Measurements from ENCODE around the gene GPATCH1. TPM values are rescaled to one million over a fixed set of nuclear protein-coding genes. Genes with fewer than 3 reads are reported as not detected.
"Not testable (repeated sequence)": the region's sequence is repeated elsewhere in the genome, so short reads cannot be mapped to it uniquely, and the experiment has no call there.

The GPATCH1 gene
- total RNA-seq, 4 donors from 2014 or later: 9.1 to 11.6 (median 10.0) TPM

GRCh38 chr19:33150852-33151518 is 70.0 kb downstream of the GPATCH1 start:
- Histone ChIP-seq H3K4me1 (no peaks in the 10 kb centered on the region), H3K27ac (no peak overlapping the region), H3K27me3 (no peaks in the 10 kb centered on the region), H3K4me3 (replicated peaks in 1 of 3) (no peak overlapping the region), H3K9me3 (no peaks in the 10 kb centered on the region), H3K36me3 (no peaks in the 10 kb centered on the region)
- TF ChIP-seq CTCF (IDR thresholded peaks at IDR 0.05) (no peak), POLR2A (IDR thresholded peaks at IDR 0.05) (no peak)
- no peak for DNase-seq
- intact Hi-C loops (cut with DNase I): no loop called here
- 69 to 79% methylated on average over 8 to 11 of the region's 14 CpGs for WGBS, 2 donors

DNA sequence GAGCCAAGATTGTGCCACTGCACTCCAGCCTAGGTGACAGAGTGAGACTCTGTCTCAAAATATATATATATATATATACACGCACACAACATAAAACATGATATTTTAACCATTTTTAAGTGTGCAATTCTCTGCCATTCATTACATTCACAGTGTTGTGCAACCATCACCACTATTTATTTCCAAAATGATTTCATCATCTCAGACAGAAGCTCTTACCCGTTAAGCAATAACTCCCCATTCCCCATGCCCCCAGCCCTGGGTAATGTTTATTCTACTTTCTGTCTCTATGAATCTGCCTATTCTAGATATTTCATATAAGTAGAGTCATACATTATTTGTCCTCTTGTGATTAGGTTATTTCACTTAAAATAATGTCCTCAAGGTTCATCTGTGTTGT is 71.2 kb downstream of the GPATCH1 start:
- H3K9me3 ChIP-seq: no peaks in the 10 kb centered on the region
- intact Hi-C loops (cut with DNase I): no loop called here
- WGBS, 2 donors: 81 to 85% methylated on average over 2 of the region's 2 CpGs
- no peak overlapping the region for H3K4me3 ChIP-seq (replicated peaks in 1 of 3)
- H3K36me3 ChIP-seq: no peaks in the 10 kb centered on the region
- no peak overlapping the region for H3K27ac ChIP-seq
- H3K27me3 ChIP-seq: no peaks in the 10 kb centered on the region
- H3K4me1 ChIP-seq: no peaks in the 10 kb centered on the region
- DNase-seq: no peak
- TF ChIP-seq CTCF (IDR thresholded peaks at IDR 0.05): no peak
- no peak for TF ChIP-seq POLR2A (IDR thresholded peaks at IDR 0.05)

- H3K9me3 ChIP-seq; H3K27me3 ChIP-seq; intact Hi-C loops (cut with DNase I); H3K27ac ChIP-seq; DNase-seq; H3K36me3 ChIP-seq; H3K4me3 ChIP-seq (replicated peaks in 1 of 3); H3K4me1 ChIP-seq: not testable (repeated sequence)
- WGBS, 2 donors: 88 to 90% methylated on average over 4 of the region's 4 CpGs
Observed at GRCh38 chr19:33152625-33153024, 71.6 kb downstream of the GPATCH1 start.

DNA sequence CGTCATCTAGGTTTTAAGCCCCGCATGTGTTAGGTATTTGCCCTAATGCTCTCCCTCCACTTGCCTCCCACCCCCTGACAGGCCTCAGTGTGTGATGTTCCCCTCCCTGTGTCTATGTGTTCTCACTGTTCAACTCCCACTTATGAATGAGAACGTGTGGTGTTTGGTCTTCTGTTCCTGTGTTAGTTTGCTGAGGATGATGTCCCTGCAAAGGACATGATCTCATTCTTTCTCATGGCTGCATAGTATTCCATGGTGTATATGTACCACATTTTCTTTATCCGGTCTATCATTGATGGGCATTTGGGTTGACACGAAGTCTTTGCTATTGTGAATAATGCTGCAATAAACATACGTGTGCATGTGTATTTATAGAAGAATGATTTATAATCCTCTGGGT is 73.3 kb downstream of the GPATCH1 start:
- intact Hi-C loops (cut with DNase I); H3K36me3 ChIP-seq; H3K27ac ChIP-seq; H3K9me3 ChIP-seq; H3K27me3 ChIP-seq; DNase-seq; H3K4me3 ChIP-seq (replicated peaks in 1 of 3); H3K4me1 ChIP-seq: not testable (repeated sequence)
- 90 to 91% methylated on average over 6 of the region's 6 CpGs for WGBS, 2 donors

DNA sequence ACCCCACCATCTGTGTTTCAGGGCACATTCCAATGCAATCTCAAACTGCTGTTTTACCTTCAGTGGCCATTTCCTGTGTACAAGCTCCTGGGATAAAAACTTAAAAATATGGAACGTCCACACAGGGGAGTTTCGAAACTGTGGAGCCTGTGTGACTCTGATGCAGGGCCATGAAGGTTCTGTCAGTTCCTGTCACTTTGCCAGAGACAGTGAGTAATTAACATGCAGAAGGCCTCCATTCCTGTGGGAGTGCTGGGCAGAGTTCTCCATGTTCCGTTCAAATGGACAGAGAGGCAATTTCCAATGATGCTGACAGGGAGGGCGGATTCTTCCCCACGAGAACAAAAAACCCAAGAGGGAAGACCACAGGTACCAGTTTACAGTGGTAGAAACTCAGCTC is 75.4 kb downstream of the GPATCH1 start:
- Histone ChIP-seq H3K27ac (no peak overlapping the region), H3K36me3 (no peaks in the 10 kb centered on the region), H3K4me3 (replicated peaks in 1 of 3) (no peak overlapping the region), H3K27me3 (no peaks in the 10 kb centered on the region), H3K4me1 (no peaks in the 10 kb centered on the region), H3K9me3 (no peaks in the 10 kb centered on the region)
- intact Hi-C loops (cut with DNase I): no loop called here
- WGBS, 2 donors: 76 to 87% methylated on average over 5 of the region's 5 CpGs
- no peak for DNase-seq
- TF ChIP-seq CTCF (IDR thresholded peaks at IDR 0.05) (no peak), POLR2A (IDR thresholded peaks at IDR 0.05) (no peak)

- Histone ChIP-seq H3K9me3 (no peaks in the 10 kb centered on the region), H3K27me3 (no peaks in the 10 kb centered on the region), H3K4me3 (replicated peaks in 1 of 3) (no peak overlapping the region), H3K4me1 (no peaks in the 10 kb centered on the region), H3K36me3 (no peaks in the 10 kb centered on the region), H3K27ac (no peak overlapping the region)
- 71 to 74% methylated on average over 3 of the region's 3 CpGs for WGBS, 2 donors
- TF ChIP-seq CTCF (IDR thresholded peaks at IDR 0.05) (no peak), POLR2A (IDR thresholded peaks at IDR 0.05) (no peak)
- intact Hi-C loops (cut with DNase I): no loop called here
- DNase-seq: no peak
Observed at GRCh38 chr19:33157906-33158305, 76.9 kb downstream of the GPATCH1 start.
